ENCODE data around the gene KLK2. TPM values are rescaled to one million over a fixed set of nuclear protein-coding genes. Genes with fewer than 3 reads are reported as not detected.
A peak's percentile ranks its signal among the peaks of the same experiment; 100 is the strongest.

The KLK2 gene
- total and polyA plus RNA-seq, 2 of the 13 experiments (the other 11 are each of a cell fraction or from before 2014, with no cell fraction given) = 0.11 TPM; not detected in 1

DNA sequence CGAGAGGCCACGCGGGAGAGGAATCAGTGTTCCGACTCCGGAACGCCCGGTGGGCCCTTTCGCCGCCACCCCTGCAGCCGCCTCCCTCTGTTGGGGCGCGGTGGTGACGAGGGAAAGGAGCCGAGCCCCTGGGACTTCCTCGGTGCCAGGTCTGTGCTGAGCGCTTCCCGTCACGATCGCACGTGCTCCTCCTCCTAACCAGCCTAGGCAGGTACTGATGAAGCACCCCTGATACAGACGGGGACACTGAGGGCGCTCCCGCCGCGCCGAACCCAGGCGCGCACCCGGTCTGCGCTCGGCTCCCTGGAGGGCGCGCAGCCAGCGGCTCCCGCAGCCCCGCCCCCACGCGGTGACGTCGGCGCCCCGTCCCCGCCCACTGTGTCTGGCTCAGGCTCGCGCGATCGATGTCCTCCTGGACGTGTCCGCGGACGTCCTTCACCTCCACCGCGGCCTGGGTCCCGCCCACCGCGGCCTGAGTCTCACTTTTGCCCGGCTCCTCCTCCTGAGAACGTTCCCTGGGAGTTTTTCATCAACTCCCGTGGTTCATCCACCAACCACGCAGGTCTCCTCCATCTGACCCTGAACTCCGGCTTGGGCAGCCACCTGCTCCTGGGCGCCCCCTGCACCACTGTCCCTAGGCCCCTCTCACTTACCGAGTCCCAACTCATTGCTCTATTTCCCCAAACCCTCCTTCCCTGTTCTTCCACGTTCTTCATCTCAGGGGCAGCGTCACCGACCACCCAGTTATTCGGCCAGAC, 37.3 kb upstream of the KLK2 start (continued):
- TF ChIP-seq SPEN (CRISPR knock-in tag; IDR thresholded peaks at IDR 0.05; ENCODE audit: low read depth) = peak; percentile 58
- TF ChIP-seq, protein P1, sequence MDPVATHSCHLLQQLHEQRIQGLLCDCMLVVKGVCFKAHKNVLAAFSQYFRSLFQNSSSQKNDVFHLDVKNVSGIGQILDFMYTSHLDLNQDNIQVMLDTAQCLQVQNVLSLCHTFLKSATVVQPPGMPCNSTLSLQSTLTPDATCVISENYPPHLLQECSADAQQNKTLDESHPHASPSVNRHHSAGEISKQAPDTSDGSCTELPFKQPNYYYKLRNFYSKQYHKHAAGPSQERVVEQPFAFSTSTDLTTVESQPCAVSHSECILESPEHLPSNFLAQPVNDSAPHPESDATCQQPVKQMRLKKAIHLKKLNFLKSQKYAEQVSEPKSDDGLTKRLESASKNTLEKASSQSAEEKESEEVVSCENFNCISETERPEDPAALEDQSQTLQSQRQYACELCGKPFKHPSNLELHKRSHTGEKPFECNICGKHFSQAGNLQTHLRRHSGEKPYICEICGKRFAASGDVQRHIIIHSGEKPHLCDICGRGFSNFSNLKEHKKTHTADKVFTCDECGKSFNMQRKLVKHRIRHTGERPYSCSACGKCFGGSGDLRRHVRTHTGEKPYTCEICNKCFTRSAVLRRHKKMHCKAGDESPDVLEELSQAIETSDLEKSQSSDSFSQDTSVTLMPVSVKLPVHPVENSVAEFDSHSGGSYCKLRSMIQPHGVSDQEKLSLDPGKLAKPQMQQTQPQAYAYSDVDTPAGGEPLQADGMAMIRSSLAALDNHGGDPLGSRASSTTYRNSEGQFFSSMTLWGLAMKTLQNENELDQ (CRISPR knock-in tag; IDR thresholded peaks at IDR 0.05; ENCODE audit: borderline replicate concordance) = no peak
- TF ChIP-seq ZNF780A (CRISPR knock-in tag; IDR thresholded peaks at IDR 0.05) = no peak
- TF ChIP-seq ZFY (CRISPR knock-in tag; IDR thresholded peaks at IDR 0.05) = peak; percentile 54
- 0 out of 2 replicates have a peak, but pooled peaks have one; percentile 42 for TF ChIP-seq ZNF329 (CRISPR knock-in tag; IDR thresholded peaks at IDR 0.05; ENCODE audit: low read depth)
- TF ChIP-seq ZFP62 (CRISPR knock-in tag; IDR thresholded peaks at IDR 0.05) = no peak
- peak; percentile 97 for TF ChIP-seq ZNF777 (CRISPR knock-in tag; IDR thresholded peaks at IDR 0.05)
- no peak for TF ChIP-seq ZNF678 (CRISPR knock-in tag; IDR thresholded peaks at IDR 0.05)
- TF ChIP-seq ZFP82 (CRISPR knock-in tag; IDR thresholded peaks at IDR 0.05; ENCODE audit: borderline replicate concordance) = 0 out of 2 replicates have a peak, but pooled peaks have one; percentile 14
- peak; percentile 84 for TF ChIP-seq ZNF800 (CRISPR knock-in tag; IDR thresholded peaks at IDR 0.05)
- TF ChIP-seq ONECUT2 (CRISPR knock-in tag; IDR thresholded peaks at IDR 0.05) = peak; percentile 83
- no peak for TF ChIP-seq WIZ (CRISPR knock-in tag; IDR thresholded peaks at IDR 0.05)
- TF ChIP-seq TERF1 (CRISPR knock-in tag; IDR thresholded peaks at IDR 0.05) = no peak
- no peak for TF ChIP-seq ZNF281 (CRISPR knock-in tag; IDR thresholded peaks at IDR 0.05; ENCODE audit: borderline replicate concordance)
- peak; percentile 29; the same call in 1 of the 2 replicates for TF ChIP-seq ZGPAT (CRISPR knock-in tag; IDR thresholded peaks at IDR 0.05)
- TF ChIP-seq ERF (CRISPR knock-in tag; IDR thresholded peaks at IDR 0.05) = no peak
- TF ChIP-seq ETS1 (CRISPR knock-in tag; IDR thresholded peaks at IDR 0.05) = no peak
- no peak for TF ChIP-seq ZNF7 (CRISPR knock-in tag; IDR thresholded peaks at IDR 0.05)

Measured in HepG2 (cell line).